Neural cell (in vitro differentiated cells): ENCODE measurements around the gene CBFA2T3. TPM values are rescaled to one million over a fixed set of nuclear protein-coding genes. Genes with fewer than 3 reads are reported as not detected.

ENCODE experiments used
- H2AFZ ChIP-seq: fragments of 200-600, 300-800 bp; sonication (generic), shearing (Covaris generic); 2 replicates; pipeline ENCODE4 v1.6.0; 2014; ENCODE audit warnings: low read depth, mild to moderate bottlenecking, antibody characterized with exemption, low read length, moderate library complexity
- H3F3A ChIP-seq: fragments of 200-600 bp; shearing (Covaris generic); 2 replicates; pipeline ENCODE4 v1.6.1; 2016; ENCODE audit warnings: mild to moderate bottlenecking, moderate library complexity, mixed read lengths, antibody characterized with exemption, low read length; ENCODE audit not compliant: insufficient read depth, poor library complexity, severe bottlenecking
- H3K27ac ChIP-seq: fragments of 200-600, 300-800 bp; sonication (generic), shearing (Covaris generic); 2 replicates; pipeline ENCODE4 v1.5.1; 2014; ENCODE audit warnings: mild to moderate bottlenecking, low read length, moderate library complexity
- H3K27me3 ChIP-seq: fragments of 300-800, 200-600 bp; sonication (generic), shearing (Covaris generic); 2 replicates; pipeline ENCODE4 v1.6.0; 2014; ENCODE audit warnings: mild to moderate bottlenecking, low read depth, low read length, moderate library complexity; ENCODE audit not compliant: insufficient read depth
- H3K36me3 ChIP-seq: fragments of 300-800, 200-600 bp; sonication (generic), shearing (Covaris generic); 2 replicates; pipeline ENCODE4 v1.5.1; 2014; ENCODE audit warnings: mild to moderate bottlenecking, antibody characterized with exemption, low read length, moderate library complexity; ENCODE audit not compliant: insufficient read depth
- H3K4me2 ChIP-seq: fragments of 300-800, 200-600 bp; sonication (generic), shearing (Covaris generic); 2 replicates; pipeline ENCODE4 v1.6.0; 2014; ENCODE audit warnings: mild to moderate bottlenecking, low read length
- H3K4me3 ChIP-seq: fragments of 300-800, 200-600 bp; sonication (generic), shearing (Covaris generic); 2 replicates; pipeline ENCODE4 v1.5.1; 2014; ENCODE audit warnings: mild to moderate bottlenecking, low read length, moderate library complexity
- H3K79me2 ChIP-seq: fragments of 200-600 bp; shearing (Covaris generic); replicated peaks from 2 replicates; pipeline ENCODE4 v1.6.0; 2014; ENCODE audit warnings: mild to moderate bottlenecking, low read length, moderate library complexity; ENCODE audit not compliant: insufficient read depth
- H3K9ac ChIP-seq: fragments of 300-800, 200-600 bp; sonication (generic), shearing (Covaris generic); 2 replicates; pipeline ENCODE4 v1.6.1; 2016; ENCODE audit warnings: mild to moderate bottlenecking, low read length, mixed read lengths
- H3K9me2 ChIP-seq: fragments of 200-600 bp; shearing (Covaris generic); 2 replicates; pipeline ENCODE4 v1.6.1; 2016; ENCODE audit warnings: mild to moderate bottlenecking, low read length, mixed read lengths; ENCODE audit not compliant: insufficient read depth
- H3K9me3 ChIP-seq: fragments of 200-600, 300-800 bp; sonication (generic), shearing (Covaris generic); 2 replicates; pipeline ENCODE4 v1.6.1; 2016; ENCODE audit warnings: mild to moderate bottlenecking, mixed run types, low read length, moderate library complexity, mixed read lengths
- H4K20me1 ChIP-seq: fragments of 200-600 bp; shearing (Covaris generic); 2 replicates; pipeline ENCODE4 v1.6.1; 2016; ENCODE audit warnings: mild to moderate bottlenecking, mixed run types; ENCODE audit not compliant: insufficient read depth
- EP300 ChIP-seq: fragments of 450-650 bp; conservative IDR thresholded peaks from 2 replicates; pipeline ENCODE4 v1.6.1; 2014; ENCODE audit warnings: antibody characterized with exemption, mild to moderate bottlenecking, moderate library complexity; ENCODE audit not compliant: poor library complexity, severe bottlenecking
- EZH2 ChIP-seq: fragments of 200-600, 300-800 bp; shearing (Covaris generic), sonication (generic); IDR thresholded peaks from 2 replicates; pipeline ENCODE4 v1.6.1; 2014; ENCODE audit warnings: antibody characterized with exemption, low read length, borderline replicate concordance, mild to moderate bottlenecking; ENCODE audit not compliant: insufficient read depth, poor library complexity, severe bottlenecking
- MXI1 ChIP-seq: fragments of 450-650 bp; conservative IDR thresholded peaks from 2 replicates; pipeline ENCODE4 v1.6.1; 2014; ENCODE audit warnings: antibody characterized with exemption, mild to moderate bottlenecking; ENCODE audit not compliant: poor library complexity, severe bottlenecking
- POLR2AphosphoS5 ChIP-seq: IDR thresholded peaks from 2 replicates; pipeline ENCODE4 v1.6.1; 2012
- RAD21 ChIP-seq: fragments of 450-650 bp; conservative IDR thresholded peaks from 2 replicates; pipeline ENCODE4 v1.6.1; 2014; ENCODE audit warnings: antibody characterized with exemption, mild to moderate bottlenecking, moderate library complexity
- SMC3 ChIP-seq: fragments of 450-650 bp; conservative IDR thresholded peaks from 2 replicates; pipeline ENCODE4 v1.6.1; 2014; ENCODE audit warnings: antibody characterized with exemption, mild to moderate bottlenecking, moderate library complexity; ENCODE audit not compliant: poor library complexity
- TAF1 ChIP-seq: IDR thresholded peaks from 2 replicates; pipeline ENCODE4 v1.6.1; 2012; ENCODE audit warnings: low read depth
- polyA plus RNA-seq: library from polyadenylated mRNA; depleted of rRNA; stranded (reverse); fragments of >200 nt; gene quantifications from 2 replicates; pipeline ENCODE4 v1.2.3, GENCODE V29; 2014
- TF ChIP-seq, protein P1 (sequence below): IDR thresholded peaks from 2 replicates; pipeline ENCODE4 v1.6.1; 2012; ENCODE audit warnings: borderline replicate concordance
- TF ChIP-seq, protein P2 (sequence below): fragments of 450-650 bp; IDR thresholded peaks from 2 replicates; pipeline ENCODE4 v1.5.1; 2014; ENCODE audit warnings: antibody characterized with exemption, mild to moderate bottlenecking, moderate library complexity; ENCODE audit not compliant: poor library complexity, severe bottlenecking

Gene CBFA2T3
- polyA plus RNA-seq, 1 donor from 2014 or later, result 2.1 TPM

DNA sequence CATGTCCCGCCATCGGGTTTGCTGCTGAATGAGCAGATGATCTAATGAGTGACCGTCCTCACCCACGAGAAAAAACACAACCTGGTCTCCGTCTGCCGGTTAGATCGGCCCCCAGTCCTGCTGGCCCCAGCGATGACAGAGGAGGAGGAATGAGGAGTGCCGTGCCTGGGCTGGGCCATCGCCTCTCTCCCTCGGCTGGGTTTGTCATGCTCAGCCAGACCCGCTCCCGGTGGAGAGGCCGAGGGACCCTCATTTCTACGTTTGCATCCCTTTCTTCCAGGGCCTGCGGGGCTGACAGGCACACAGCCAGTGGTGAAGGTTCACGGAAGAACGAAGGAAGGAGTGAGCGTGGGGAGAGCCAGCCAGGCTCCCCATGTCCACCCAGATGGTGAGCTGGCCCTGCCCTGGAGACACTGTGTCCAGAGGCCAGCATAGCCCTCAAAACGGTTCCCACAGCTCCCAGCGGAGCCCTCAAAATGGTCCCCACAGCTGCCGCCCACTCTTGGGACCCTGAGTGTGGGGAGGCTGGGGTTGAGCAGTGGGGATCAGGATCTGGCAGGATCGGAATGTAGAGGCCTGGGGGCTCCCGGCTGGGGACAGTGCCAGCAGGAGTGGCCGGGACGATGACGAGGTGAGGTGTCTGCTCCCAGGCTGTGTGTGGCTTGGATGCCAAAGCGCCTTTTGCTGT lies 23.9 kb downstream of the CBFA2T3 start:
- Histone ChIP-seq H3K27me3 (no peaks in the 10 kb centered on the region), H3K9me3 (no peaks in the 10 kb centered on the region), H3K4me2 (no peak overlapping the region), H3K27ac (no peak overlapping the region), H3K36me3 (no peaks in the 10 kb centered on the region), H3F3A (no peaks in the 10 kb centered on the region), H3K9me2 (no peaks in the 10 kb centered on the region), H3K4me3 (no peak overlapping the region), H3K9ac (no peak overlapping the region), H3K79me2 (no peaks in the 10 kb centered on the region), H2AFZ (no peak overlapping the region), H4K20me1 (no peaks in the 10 kb centered on the region)
- TF ChIP-seq POLR2AphosphoS5, result no peak
- no peak for TF ChIP-seq TAF1
- TF ChIP-seq EZH2, result no peak
- TF ChIP-seq RAD21, result no peak

- H3F3A ChIP-seq, result no peaks in the 10 kb centered on the region
- no peaks in the 10 kb centered on the region for H3K9me2 ChIP-seq
- no peaks in the 10 kb centered on the region for H3K36me3 ChIP-seq
- H3K4me2 ChIP-seq, result no peak overlapping the region
- H3K27me3 ChIP-seq, result no peaks in the 10 kb centered on the region
- no peak overlapping the region for H3K4me3 ChIP-seq
- no peak overlapping the region for H3K9ac ChIP-seq
- no peaks in the 10 kb centered on the region for H3K9me3 ChIP-seq
- no peak overlapping the region for H3K27ac ChIP-seq
- TF ChIP-seq EP300 (no peak), MXI1 (no peak), POLR2AphosphoS5 (no peak), EZH2 (no peak), SMC3 (no peak), RAD21 (no peak), TAF1 (no peak)
- TF ChIP-seq, protein P1, sequence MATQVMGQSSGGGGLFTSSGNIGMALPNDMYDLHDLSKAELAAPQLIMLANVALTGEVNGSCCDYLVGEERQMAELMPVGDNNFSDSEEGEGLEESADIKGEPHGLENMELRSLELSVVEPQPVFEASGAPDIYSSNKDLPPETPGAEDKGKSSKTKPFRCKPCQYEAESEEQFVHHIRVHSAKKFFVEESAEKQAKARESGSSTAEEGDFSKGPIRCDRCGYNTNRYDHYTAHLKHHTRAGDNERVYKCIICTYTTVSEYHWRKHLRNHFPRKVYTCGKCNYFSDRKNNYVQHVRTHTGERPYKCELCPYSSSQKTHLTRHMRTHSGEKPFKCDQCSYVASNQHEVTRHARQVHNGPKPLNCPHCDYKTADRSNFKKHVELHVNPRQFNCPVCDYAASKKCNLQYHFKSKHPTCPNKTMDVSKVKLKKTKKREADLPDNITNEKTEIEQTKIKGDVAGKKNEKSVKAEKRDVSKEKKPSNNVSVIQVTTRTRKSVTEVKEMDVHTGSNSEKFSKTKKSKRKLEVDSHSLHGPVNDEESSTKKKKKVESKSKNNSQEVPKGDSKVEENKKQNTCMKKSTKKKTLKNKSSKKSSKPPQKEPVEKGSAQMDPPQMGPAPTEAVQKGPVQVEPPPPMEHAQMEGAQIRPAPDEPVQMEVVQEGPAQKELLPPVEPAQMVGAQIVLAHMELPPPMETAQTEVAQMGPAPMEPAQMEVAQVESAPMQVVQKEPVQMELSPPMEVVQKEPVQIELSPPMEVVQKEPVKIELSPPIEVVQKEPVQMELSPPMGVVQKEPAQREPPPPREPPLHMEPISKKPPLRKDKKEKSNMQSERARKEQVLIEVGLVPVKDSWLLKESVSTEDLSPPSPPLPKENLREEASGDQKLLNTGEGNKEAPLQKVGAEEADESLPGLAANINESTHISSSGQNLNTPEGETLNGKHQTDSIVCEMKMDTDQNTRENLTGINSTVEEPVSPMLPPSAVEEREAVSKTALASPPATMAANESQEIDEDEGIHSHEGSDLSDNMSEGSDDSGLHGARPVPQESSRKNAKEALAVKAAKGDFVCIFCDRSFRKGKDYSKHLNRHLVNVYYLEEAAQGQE, result no peak
- TF ChIP-seq, protein P2, sequence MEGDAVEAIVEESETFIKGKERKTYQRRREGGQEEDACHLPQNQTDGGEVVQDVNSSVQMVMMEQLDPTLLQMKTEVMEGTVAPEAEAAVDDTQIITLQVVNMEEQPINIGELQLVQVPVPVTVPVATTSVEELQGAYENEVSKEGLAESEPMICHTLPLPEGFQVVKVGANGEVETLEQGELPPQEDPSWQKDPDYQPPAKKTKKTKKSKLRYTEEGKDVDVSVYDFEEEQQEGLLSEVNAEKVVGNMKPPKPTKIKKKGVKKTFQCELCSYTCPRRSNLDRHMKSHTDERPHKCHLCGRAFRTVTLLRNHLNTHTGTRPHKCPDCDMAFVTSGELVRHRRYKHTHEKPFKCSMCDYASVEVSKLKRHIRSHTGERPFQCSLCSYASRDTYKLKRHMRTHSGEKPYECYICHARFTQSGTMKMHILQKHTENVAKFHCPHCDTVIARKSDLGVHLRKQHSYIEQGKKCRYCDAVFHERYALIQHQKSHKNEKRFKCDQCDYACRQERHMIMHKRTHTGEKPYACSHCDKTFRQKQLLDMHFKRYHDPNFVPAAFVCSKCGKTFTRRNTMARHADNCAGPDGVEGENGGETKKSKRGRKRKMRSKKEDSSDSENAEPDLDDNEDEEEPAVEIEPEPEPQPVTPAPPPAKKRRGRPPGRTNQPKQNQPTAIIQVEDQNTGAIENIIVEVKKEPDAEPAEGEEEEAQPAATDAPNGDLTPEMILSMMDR, result no peak
- H4K20me1 ChIP-seq, result no peaks in the 10 kb centered on the region
- H2AFZ ChIP-seq, result no peak overlapping the region
- H3K79me2 ChIP-seq, result no peaks in the 10 kb centered on the region
These were observed 25.0 kb downstream of the CBFA2T3 start for GRCh38 chr16:88951989-88952388.
